Uterus (tissue), 2 donors: ENCODE measurements around the gene BAHCC1.

Source experiments
- CTCF ChIP-seq, 4 experiments: fragments of 200-600 bp in 2 of 4; fragments of 450-650 bp in 2 of 4; sonication (generic) in 2 of 4; IDR thresholded peaks; one replicate each; pipeline ENCODE4 v1.5.1; 2016 to 2019; ENCODE audit warnings: antibody characterized with exemption in 4 of 4, mild to moderate bottlenecking in 2 of 4, moderate library complexity in 1 of 4
- POLR2A ChIP-seq, 2 donors: fragments of 450-650 bp; IDR thresholded peaks; one replicate each; pipeline ENCODE4 v1.6.1; 2016; ENCODE audit warnings: antibody characterized with exemption in 2 of 2, mild to moderate bottlenecking in 1 of 2, moderate library complexity in 1 of 2

GRCh38 chr17:81435652-81436293, 40.5 kb downstream of the BAHCC1 start:
- TF ChIP-seq CTCF (IDR thresholded peaks at IDR 0.05) (no peak), POLR2A (IDR thresholded peaks at IDR 0.05) (no peak)
